Muscle layer of duodenum (tissue), 2 donors: ENCODE data around the gene SPAG9.

Source experiments
- H3K27ac ChIP-seq: one replicate; pipeline ENCODE4 v1.7.0; 2013; ENCODE audit warnings: mild to moderate bottlenecking, low read length
- H3K27me3 ChIP-seq: one replicate; pipeline ENCODE4 v1.7.0; 2013; ENCODE audit warnings: low read depth, mild to moderate bottlenecking, control low read depth, low read length
- H3K36me3 ChIP-seq, 2 donors: one replicate each; pipeline ENCODE4 v1.7.0; 2013; ENCODE audit warnings: low read length in 2 of 2, control low read depth in 1 of 2, mild to moderate bottlenecking in 1 of 2; ENCODE audit not compliant: insufficient read depth in 2 of 2, control insufficient read depth in 1 of 2
- H3K4me1 ChIP-seq, 2 donors: one replicate each; pipeline ENCODE4 v1.7.0; 2013; ENCODE audit warnings: low read length in 2 of 2, mild to moderate bottlenecking in 2 of 2, control low read depth in 1 of 2, moderate library complexity in 1 of 2; ENCODE audit not compliant: insufficient read depth in 2 of 2, control insufficient read depth in 1 of 2
- H3K4me3 ChIP-seq, 2 donors: one replicate each; pipeline ENCODE4 v1.7.0; 2013; ENCODE audit warnings: low read length in 2 of 2, low read depth in 1 of 2, mild to moderate bottlenecking in 1 of 2
- H3K9me3 ChIP-seq, 2 donors: one replicate each; pipeline ENCODE4 v1.7.0; 2013; ENCODE audit warnings: low read length in 2 of 2, control low read depth in 1 of 2, mild to moderate bottlenecking in 1 of 2; ENCODE audit not compliant: control insufficient read depth in 1 of 2
- donor health status: healthy.

The SPAG9 gene

DNA sequence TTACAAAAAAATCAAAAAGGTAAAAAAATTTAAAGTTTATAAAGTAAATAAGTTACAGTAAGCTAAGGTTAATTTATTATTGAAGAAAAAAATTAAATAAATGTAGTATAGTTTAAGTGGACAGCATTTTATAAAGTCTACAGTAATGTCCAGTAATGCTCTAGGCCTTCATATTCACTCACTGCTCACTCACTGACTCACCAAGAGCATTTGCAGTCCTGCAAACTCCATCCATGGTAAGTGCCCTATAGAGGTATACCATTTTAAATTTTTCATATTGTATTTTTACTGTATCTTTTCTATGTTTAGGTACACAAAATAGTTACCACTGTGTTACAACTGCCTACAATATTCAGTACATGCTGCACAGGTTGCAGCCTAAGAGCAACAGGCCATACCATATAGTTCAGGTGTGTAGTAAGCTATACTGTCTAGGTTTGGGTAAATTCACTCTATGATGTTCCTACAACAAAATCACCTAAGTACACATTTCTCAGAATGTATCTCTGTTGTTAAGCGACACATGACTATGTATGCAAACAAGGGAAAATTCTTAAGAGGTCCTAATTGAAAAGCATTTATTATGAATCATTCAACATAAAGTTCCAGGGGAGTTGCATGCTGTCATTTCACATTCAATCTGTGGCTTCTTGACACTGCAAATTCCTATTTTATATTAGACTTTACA lies 92.3 kb downstream of the SPAG9 start:
- Histone ChIP-seq H3K36me3 (no peaks in the 10 kb centered on the region), H3K9me3 (no peaks in the 10 kb centered on the region), H3K27ac (no peak overlapping the region), H3K27me3 (no peaks in the 10 kb centered on the region), H3K4me3 (no peak overlapping the region), H3K4me1 (peaks cover 5 to 7% of the 10 kb centered on the region in 2 donors)

DNA sequence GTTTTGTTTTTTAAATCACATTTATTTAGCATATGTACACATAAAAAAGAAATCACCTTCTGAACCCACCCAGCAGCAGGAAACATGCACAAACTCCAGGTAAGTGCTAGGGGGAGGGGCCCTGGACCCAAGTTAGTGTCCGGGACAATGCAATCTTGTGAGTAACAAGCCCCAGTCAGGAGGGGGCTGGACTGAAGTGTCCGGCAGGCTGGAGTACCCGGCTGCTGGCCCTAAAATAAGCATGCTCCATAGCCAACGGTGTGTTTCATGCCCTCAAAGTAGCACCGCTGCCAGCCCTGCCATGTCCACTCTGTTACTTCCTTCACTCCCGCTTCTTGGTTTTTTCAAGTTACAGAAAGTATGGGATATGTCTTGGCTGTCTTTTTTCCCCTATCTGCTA lies 102.1 kb downstream of the SPAG9 start:
- no peak overlapping the region for H3K27ac ChIP-seq
- no peak overlapping the region for H3K4me3 ChIP-seq
- H3K36me3 ChIP-seq = peaks cover 19 to 46% of the 10 kb centered on the region in 2 donors
- H3K27me3 ChIP-seq = no peaks in the 10 kb centered on the region
- H3K4me1 ChIP-seq = peaks cover 0 to 7% of the 10 kb centered on the region in 2 donors
- no peaks in the 10 kb centered on the region for H3K9me3 ChIP-seq

DNA sequence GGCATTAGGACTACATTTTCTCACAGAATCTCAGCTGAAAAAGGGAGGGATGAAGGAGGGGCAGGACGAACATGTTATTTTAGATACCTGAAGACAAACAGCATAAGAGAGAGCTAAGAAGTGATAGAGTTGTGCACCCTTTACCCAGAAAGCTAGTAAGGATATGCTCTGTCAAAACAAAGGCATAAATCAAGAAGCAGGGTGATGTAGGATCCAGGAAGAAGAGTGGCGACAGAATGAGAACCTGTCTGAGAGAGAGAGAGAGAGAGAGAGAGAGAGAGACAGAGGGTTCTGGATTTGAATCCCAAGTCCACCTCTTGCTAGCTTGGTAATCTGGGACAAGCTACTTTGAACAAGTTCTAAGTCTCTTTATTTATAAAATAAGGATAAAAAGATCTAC lies 103.4 kb downstream of the SPAG9 start:
- Histone ChIP-seq H3K4me3 (no peak overlapping the region), H3K27ac (no peak overlapping the region), H3K36me3 (peaks cover 19 to 46% of the 10 kb centered on the region in 2 donors)

DNA sequence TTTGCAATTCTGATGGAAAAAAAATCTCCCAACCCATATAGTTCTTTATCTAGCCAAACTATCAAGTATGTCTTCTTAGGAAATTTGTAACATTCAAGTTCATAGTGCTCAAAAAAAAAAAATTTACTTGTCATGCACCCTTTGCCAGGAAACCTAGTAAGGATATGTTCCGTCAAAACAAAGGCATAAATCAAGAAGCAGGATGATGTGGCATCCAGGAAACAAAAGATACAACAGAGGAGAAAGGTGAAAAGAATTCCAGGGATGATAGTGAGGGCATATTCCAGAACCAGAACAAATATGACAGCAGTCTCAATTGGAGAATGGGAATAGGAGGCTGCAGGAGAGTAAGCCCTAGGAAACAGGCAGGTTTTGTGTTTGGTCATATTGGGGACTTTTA lies 104.6 kb downstream of the SPAG9 start:
- H3K9me3 ChIP-seq = no peaks in the 10 kb centered on the region
- H3K27me3 ChIP-seq = no peaks in the 10 kb centered on the region
- no peak overlapping the region for H3K27ac ChIP-seq
- peaks cover 0 to 7% of the 10 kb centered on the region in 2 donors for H3K4me1 ChIP-seq
- H3K36me3 ChIP-seq = peaks cover 19 to 47% of the 10 kb centered on the region in 2 donors
- no peak overlapping the region for H3K4me3 ChIP-seq

More for the DNA sequence above, 103.4 kb downstream of the SPAG9 start:
- H3K9me3 ChIP-seq = no peaks in the 10 kb centered on the region
- peaks cover 0 to 7% of the 10 kb centered on the region in 2 donors for H3K4me1 ChIP-seq
- H3K27me3 ChIP-seq = no peaks in the 10 kb centered on the region

DNA sequence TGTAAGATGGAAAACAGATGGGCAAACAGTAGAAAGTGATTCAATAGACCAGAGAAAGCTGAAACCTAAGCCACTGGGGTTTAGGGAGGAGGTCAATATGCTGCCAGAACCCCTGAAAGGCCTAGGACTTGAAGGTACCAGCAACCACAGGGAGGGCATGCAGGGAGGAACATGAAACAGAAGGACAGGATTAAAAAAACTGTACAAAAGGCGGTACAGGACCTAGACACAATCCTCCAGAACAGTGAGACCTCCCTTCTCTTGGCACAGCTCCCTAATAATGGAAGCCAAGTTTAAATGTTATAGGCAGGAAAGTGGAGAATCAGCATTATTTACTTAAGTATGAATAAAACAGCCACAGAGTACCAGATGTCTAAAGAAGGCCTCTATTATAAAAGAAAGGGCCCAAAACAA lies 105.5 kb downstream of the SPAG9 start:
- H3K27ac ChIP-seq = no peak overlapping the region

DNA sequence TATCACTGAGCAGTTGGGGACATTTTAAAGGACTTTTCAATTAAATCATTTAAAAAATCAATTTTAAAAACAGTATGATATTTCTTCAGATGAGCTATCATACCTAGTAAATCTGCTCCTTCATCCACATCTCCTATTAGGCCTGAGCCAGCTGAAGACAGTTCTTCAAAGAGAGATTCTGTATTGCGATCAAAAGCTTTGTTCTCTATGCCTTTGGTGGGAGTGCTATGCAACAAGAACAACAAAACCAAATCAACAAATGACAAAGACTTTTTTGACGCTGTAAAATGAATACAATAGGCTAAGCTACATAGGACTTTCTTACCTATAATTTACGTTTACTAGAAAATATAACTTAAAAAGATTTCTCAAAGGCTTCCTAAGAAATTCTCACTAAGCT lies 106.5 kb downstream of the SPAG9 start:
- Histone ChIP-seq H3K4me1 (peaks cover 0 to 7% of the 10 kb centered on the region in 2 donors), H3K36me3 (peaks cover 23 to 38% of the 10 kb centered on the region in 2 donors), H3K27ac (no peak overlapping the region)

More for the DNA sequence above, 105.5 kb downstream of the SPAG9 start:
- H3K36me3 ChIP-seq = peaks cover 19 to 44% of the 10 kb centered on the region in 2 donors
- peaks cover 0 to 7% of the 10 kb centered on the region in 2 donors for H3K4me1 ChIP-seq
- H3K27me3 ChIP-seq = no peaks in the 10 kb centered on the region
- no peak overlapping the region for H3K4me3 ChIP-seq
- H3K9me3 ChIP-seq = no peaks in the 10 kb centered on the region

DNA sequence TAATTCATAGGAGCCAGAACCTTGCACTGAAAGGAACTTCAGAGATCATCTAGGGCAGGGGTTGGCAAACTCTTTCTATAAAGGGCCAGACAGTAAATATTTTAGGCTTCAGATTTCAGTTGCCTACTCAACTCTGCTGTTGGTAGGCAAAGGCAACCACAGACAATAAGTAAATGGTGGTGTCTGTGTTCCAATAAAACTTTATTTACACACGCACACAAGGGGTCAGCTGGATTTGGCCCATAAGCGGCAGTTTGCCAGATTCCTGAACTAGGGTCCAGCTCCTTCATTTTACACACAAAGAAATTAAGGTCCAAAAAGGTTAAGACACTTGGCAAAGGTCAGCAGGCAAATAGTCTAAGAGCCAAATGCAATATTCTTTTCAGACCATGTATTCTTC lies 107.3 kb downstream of the SPAG9 start:
- no peaks in the 10 kb centered on the region for H3K27me3 ChIP-seq
- H3K4me1 ChIP-seq = peaks cover 0 to 7% of the 10 kb centered on the region in 2 donors
- no peaks in the 10 kb centered on the region for H3K9me3 ChIP-seq
- H3K27ac ChIP-seq = no peak overlapping the region
- no peak overlapping the region for H3K4me3 ChIP-seq
- peaks cover 16 to 30% of the 10 kb centered on the region in 2 donors for H3K36me3 ChIP-seq

More for the DNA sequence above, 106.5 kb downstream of the SPAG9 start:
- H3K4me3 ChIP-seq = no peak overlapping the region
- H3K27me3 ChIP-seq = no peaks in the 10 kb centered on the region
- H3K9me3 ChIP-seq = no peaks in the 10 kb centered on the region

DNA sequence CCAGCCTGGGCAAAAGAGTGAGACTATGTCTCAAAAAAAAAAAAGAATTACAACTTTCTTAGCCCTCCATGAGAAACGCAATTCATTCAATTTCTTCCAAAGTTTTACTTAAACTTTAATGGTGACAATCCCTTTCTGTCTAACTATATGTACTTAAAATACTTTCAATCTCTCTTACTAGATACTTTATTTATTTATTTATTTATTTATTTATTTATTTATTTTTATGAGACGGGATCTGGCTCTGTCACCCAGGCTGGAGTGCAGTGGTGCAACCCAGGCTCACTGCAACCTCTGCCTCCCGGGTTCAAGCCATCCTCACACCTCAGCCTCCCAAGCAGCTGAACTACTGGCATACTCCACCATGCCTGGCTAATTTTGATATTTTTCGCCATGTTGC lies 108.1 kb downstream of the SPAG9 start:
- no peak overlapping the region for H3K27ac ChIP-seq
- H3K4me3 ChIP-seq = no peak overlapping the region
- H3K27me3 ChIP-seq = no peaks in the 10 kb centered on the region
- H3K9me3 ChIP-seq = no peaks in the 10 kb centered on the region
- H3K4me1 ChIP-seq = peaks cover 0 to 7% of the 10 kb centered on the region in 2 donors
- H3K36me3 ChIP-seq = peaks cover 15 to 23% of the 10 kb centered on the region in 2 donors

DNA sequence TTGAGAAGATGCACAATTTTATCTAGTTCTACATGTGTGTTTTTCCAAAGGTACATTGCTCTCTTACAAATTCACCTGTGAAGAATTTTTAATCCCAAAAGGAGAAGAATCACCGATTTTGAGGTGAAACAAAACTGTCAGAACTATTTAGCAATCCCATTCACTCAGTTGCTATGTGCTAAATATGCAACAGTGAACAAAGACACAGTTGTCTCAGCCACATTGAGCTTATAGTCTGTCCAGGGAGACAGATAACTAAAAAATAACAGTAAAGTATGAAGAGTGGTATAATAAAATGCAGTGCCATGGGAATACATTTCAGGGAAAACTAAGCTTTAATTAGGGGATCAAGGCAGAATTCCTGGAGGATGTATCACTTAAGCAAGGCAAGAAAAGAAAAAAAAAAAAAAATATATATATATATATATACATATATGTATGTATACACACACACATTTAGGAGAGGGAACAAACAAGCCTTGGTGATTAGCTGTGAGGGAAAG lies 110.4 kb downstream of the SPAG9 start:
- Histone ChIP-seq H3K27me3 (no peaks in the 10 kb centered on the region), H3K36me3 (peaks cover 20 to 32% of the 10 kb centered on the region in 2 donors), H3K27ac (no peak overlapping the region), H3K9me3 (no peaks in the 10 kb centered on the region), H3K4me1 (peaks cover 3% of the 10 kb centered on the region in 2 donors), H3K4me3 (no peak overlapping the region)

DNA sequence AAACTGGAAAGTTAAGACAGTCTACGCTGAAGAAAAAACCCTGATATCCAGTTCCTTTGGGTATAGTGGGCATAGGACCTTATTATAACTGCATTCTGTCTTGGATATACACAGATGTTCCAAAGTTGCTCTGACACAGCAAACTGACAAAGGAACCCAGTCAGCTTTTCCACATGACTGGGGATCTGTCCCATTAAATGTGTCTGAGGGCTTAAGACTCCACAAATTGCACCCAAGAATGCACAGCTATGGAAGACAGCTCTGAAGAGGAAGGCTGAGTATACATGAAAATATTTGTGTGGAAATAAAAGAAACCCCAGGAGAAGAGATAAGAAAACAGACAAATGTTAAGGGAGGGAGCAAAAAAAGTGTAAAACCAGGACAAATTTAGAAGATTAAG lies 114.1 kb downstream of the SPAG9 start:
- Histone ChIP-seq H3K4me3 (no peak overlapping the region), H3K4me1 (peaks cover 0 to 3% of the 10 kb centered on the region in 2 donors), H3K9me3 (no peaks in the 10 kb centered on the region), H3K36me3 (peaks cover 38 to 39% of the 10 kb centered on the region in 2 donors), H3K27ac (no peak overlapping the region), H3K27me3 (no peaks in the 10 kb centered on the region)

DNA sequence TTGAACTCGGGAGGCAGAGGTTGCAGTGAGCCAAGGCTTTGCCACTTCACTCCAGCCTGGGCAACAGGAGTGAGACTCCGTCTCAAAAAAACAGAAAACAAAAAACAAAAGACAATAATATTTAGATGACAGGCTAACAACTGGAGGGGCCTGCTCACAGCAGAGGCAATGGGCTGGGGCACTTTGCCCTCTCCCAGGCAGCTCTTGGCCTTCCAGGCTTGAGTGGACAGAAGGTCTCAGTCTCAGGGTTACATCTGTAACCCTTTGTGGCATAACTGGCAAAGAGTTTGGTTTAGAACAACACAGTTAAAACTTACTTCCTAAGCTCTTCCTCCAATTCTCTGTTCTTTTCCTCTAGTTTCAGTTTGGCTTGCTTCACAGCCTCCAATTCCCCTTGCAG lies 114.9 kb downstream of the SPAG9 start:
- Histone ChIP-seq H3K27me3 (no peaks in the 10 kb centered on the region), H3K9me3 (no peaks in the 10 kb centered on the region), H3K4me3 (no peak overlapping the region), H3K36me3 (peaks cover 42% of the 10 kb centered on the region in 2 donors), H3K27ac (no peak overlapping the region), H3K4me1 (peaks cover 3 to 4% of the 10 kb centered on the region in 2 donors)
